A549 (cell line): ENCODE measurements around the gene NFATC3.

Source experiments
- EP300 ChIP-seq, 2 experiments: fragments of >200 bp; sonication (Bioruptor Twin); formaldehyde crosslinking; IDR thresholded peaks; 2 replicates in 1 of 2; 3 replicates in 1 of 2; pipeline ENCODE4 v1.6.1; 2016 to 2017
- ESRRA ChIP-seq: fragments of 150-350 bp; IDR thresholded peaks from 2 replicates; pipeline ENCODE4 v1.6.1; 2014; ENCODE audit warnings: mild to moderate bottlenecking, low read length, borderline replicate concordance
- MAX ChIP-seq: IDR thresholded peaks from 2 replicates; pipeline ENCODE4 v1.6.1; 2012
- NR3C1 ChIP-seq: fragments of >200 bp; sonication (Bioruptor Twin); formaldehyde crosslinking; IDR thresholded peaks from 3 replicates; pipeline ENCODE4 v1.6.1; 2017
- USF2 ChIP-seq: fragments of 450-650 bp; IDR thresholded peaks from 2 replicates; pipeline ENCODE4 v1.6.1; 2014; ENCODE audit warnings: antibody characterized with exemption
- TF ChIP-seq, protein P1 (sequence below): fragments of >200 bp; sonication (Bioruptor Twin); formaldehyde crosslinking; IDR thresholded peaks from 3 replicates; pipeline ENCODE4 v1.5.1; 2016

- TF ChIP-seq USF2 (no peak), MAX (no peak), NR3C1 (no peak), ESRRA (no peak), EP300 (IDR thresholded peaks at IDR 0.05) (peak in 1 of 2 experiments; percentile 38; a peak in 1 of 5 replicates)
- TF ChIP-seq, protein P1, sequence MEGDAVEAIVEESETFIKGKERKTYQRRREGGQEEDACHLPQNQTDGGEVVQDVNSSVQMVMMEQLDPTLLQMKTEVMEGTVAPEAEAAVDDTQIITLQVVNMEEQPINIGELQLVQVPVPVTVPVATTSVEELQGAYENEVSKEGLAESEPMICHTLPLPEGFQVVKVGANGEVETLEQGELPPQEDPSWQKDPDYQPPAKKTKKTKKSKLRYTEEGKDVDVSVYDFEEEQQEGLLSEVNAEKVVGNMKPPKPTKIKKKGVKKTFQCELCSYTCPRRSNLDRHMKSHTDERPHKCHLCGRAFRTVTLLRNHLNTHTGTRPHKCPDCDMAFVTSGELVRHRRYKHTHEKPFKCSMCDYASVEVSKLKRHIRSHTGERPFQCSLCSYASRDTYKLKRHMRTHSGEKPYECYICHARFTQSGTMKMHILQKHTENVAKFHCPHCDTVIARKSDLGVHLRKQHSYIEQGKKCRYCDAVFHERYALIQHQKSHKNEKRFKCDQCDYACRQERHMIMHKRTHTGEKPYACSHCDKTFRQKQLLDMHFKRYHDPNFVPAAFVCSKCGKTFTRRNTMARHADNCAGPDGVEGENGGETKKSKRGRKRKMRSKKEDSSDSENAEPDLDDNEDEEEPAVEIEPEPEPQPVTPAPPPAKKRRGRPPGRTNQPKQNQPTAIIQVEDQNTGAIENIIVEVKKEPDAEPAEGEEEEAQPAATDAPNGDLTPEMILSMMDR = no peak
These were observed 180.1 kb downstream of the NFATC3 start for GRCh38 chr16:68265078-68265920.
